Common myeloid progenitor, CD34-positive (primary cell): ENCODE data around the gene ARHGAP15.

ENCODE experiments used
- CTCF ChIA-PET: fragments of 350-600 bp; sonication (Branson Sonifier 250); formaldehyde crosslinking; loops from one replicate; lab custom pipeline; 2021; ENCODE audit warnings: antibody characterized with exemption; lab: Charles Lee
- POLR2A ChIA-PET: fragments of 350-600 bp; sonication (Branson Sonifier 250); formaldehyde crosslinking; loops from one replicate; lab custom pipeline; 2021; ENCODE audit warnings: antibody characterized with exemption; lab: Charles Lee
- DNase-seq, 3 donors: peaks; one replicate each; pipeline versions ENCODE4 v3.0.0 to v3.0.0-alpha.2; 2013
- H3K27ac ChIP-seq, 2 experiments: 1 replicate in 1 of 2; 2 replicates in 1 of 2; pipeline ENCODE4 v1.7.0; 2013; ENCODE audit warnings: inconsistent platforms in 2 of 2, low read length in 2 of 2, mild to moderate bottlenecking in 2 of 2, low read depth in 1 of 2, moderate library complexity in 1 of 2; ENCODE audit not compliant: severe bottlenecking in 2 of 2, insufficient read depth in 1 of 2, poor library complexity in 1 of 2
- H3K27me3 ChIP-seq, 5 experiments: replicated peaks in 2 of 5; 1 replicate in 3 of 5; 2 replicates in 2 of 5; pipeline versions ENCODE4 v1.6.1 to v1.7.0; 2013; ENCODE audit warnings: low read length in 4 of 5, mild to moderate bottlenecking in 2 of 5, moderate library complexity in 2 of 5, inconsistent platforms in 1 of 5; ENCODE audit not compliant: insufficient read depth in 5 of 5, control insufficient read depth in 4 of 5
- H3K36me3 ChIP-seq, 4 experiments: 1 replicate in 2 of 4; 2 replicates in 2 of 4; pipeline versions ENCODE4 v1.6.1 to v1.7.0; 2013; ENCODE audit warnings: low read length in 3 of 4, control low read depth in 1 of 4, mild to moderate bottlenecking in 1 of 4; ENCODE audit not compliant: control insufficient read depth in 4 of 4, insufficient read depth in 4 of 4
- H3K4me1 ChIP-seq, 4 experiments: 1 replicate in 3 of 4; 2 replicates in 1 of 4; pipeline versions ENCODE4 v1.6.1 to v1.7.1; 2013; ENCODE audit warnings: low read length in 3 of 4, mild to moderate bottlenecking in 3 of 4, control low read depth in 1 of 4, inconsistent platforms in 1 of 4, moderate library complexity in 1 of 4; ENCODE audit not compliant: control insufficient read depth in 4 of 4, insufficient read depth in 4 of 4; ENCODE audit errors: control extremely low read depth in 1 of 4
- H3K4me3 ChIP-seq, 7 experiments: 1 replicate in 4 of 7; 2 replicates in 3 of 7; pipeline versions ENCODE4 v1.5.1 to v1.7.0; 2013; ENCODE audit warnings: mild to moderate bottlenecking in 7 of 7, low read length in 6 of 7, moderate library complexity in 6 of 7, inconsistent platforms in 2 of 7, low read depth in 2 of 7, control low read depth in 1 of 7; ENCODE audit not compliant: insufficient read depth in 4 of 7, control insufficient read depth in 1 of 7; ENCODE audit errors: extremely low read depth in 1 of 7
- H3K9me3 ChIP-seq, 5 experiments: 1 replicate in 4 of 5; 2 replicates in 1 of 5; pipeline versions ENCODE4 v1.6.1 to v1.7.1; 2013; ENCODE audit warnings: low read length in 4 of 5, mild to moderate bottlenecking in 2 of 5, inconsistent platforms in 1 of 5, low read depth in 1 of 5, moderate library complexity in 1 of 5; ENCODE audit not compliant: control insufficient read depth in 4 of 5, insufficient read depth in 2 of 5; ENCODE audit errors: control extremely low read depth in 1 of 5
- WGBS: methylation state at CpG from one replicate; pipeline ENCODE4 v1.1.5; 2013; ENCODE audit not compliant: insufficient coverage; 5-methylcytosine and 5-hydroxymethylcytosine counted together

Gene ARHGAP15

DNA sequence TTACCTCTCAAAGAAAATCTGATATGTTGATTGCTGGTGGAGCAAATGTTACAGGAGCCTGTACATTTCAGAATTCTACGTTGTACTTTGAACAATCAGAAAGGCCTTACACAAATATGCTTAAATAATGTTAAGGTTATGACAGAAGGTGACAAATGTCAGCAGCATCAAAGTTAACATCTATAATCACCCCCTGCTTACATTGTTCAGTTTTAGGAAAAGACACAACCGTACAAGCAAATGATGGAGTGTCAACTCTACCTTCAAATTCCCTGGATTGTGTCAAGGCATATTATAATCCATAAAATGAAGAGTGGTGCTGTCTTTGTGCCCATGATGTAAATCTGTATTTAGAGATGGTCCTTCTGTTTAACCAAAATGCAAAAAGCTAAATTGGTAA lies 465.5 kb downstream of the ARHGAP15 start:
- no CpG with 5 or more reads among the region's 2 CpGs for WGBS
- Histone ChIP-seq H3K4me3 (no peak overlapping the region), H3K4me1 (no peaks in the 10 kb centered on the region), H3K36me3 (peaks cover 0 to 16% (median 7%) of the 10 kb centered on the region in 4 experiments), H3K27ac (no peak overlapping the region), H3K9me3 (no peaks in the 10 kb centered on the region), H3K27me3 (no peaks in the 10 kb centered on the region)
- POLR2A ChIA-PET: no interaction called here
- CTCF ChIA-PET: no interaction called here
- no peak for DNase-seq

DNA sequence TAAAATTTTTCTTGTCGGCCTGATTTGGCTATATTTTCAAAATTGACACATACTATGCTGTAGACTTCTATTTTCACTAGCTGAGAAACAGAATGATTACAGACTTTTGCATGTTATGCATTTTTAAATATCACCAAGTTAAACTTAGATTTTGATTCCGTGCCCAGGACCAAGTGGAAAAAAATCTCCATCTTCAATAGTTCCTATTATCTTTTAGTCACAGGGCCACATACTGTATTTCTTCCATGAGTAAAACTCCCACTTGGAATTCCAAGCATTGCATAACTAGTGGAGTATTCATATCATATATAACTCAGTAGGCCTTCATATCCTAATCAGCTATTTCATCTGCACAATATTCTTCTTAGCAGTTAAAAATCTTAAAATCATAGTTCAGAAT lies 470.9 kb downstream of the ARHGAP15 start:
- CTCF ChIA-PET: interaction anchor here (1.5 kb wide), 1 partner anchor 17 kb away, joined by 3 read pairs; no protein-coding TSS in a partner anchor

DNA sequence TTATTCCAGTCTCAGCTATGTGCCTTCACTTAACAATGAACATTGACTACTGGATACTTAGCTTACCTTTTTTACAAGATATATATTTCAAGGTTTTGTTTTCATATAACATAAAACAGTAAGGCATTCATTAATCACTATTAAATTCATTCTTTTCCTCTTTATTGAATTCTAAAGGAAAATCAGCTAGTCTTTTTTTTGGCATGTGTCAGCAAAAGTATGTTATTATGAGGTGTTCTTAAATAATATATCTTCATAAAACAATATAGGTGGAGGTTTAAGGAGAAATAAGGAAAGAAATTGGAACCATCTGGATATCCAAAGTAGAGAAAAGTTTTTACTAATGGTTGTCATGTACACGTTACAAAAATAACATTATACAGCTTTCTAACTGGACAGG lies 472.6 kb downstream of the ARHGAP15 start:
- Histone ChIP-seq H3K27me3 (no peaks in the 10 kb centered on the region), H3K36me3 (peaks cover 3 to 6% (median 4%) of the 10 kb centered on the region in 4 experiments), H3K4me3 (no peak overlapping the region), H3K4me1 (peaks cover 0 to 5% (median 0%) of the 10 kb centered on the region in 4 experiments), H3K9me3 (no peaks in the 10 kb centered on the region), H3K27ac (no peak overlapping the region)
- CTCF ChIA-PET: interaction anchor here (1.5 kb wide), 1 partner anchor 15 kb away, joined by 3 read pairs; no protein-coding TSS in a partner anchor
- no peak for DNase-seq
- no CpG with 5 or more reads among the region's 1 CpG for WGBS
- POLR2A ChIA-PET: no interaction called here

More for the DNA sequence above, 470.9 kb downstream of the ARHGAP15 start:
- peaks cover 0 to 5% (median 0%) of the 10 kb centered on the region in 4 experiments for H3K4me1 ChIP-seq
- no peak for DNase-seq
- H3K4me3 ChIP-seq: no peak overlapping the region
- no peak overlapping the region for H3K27ac ChIP-seq
- 100% methylated on average over 1 of the region's 2 CpGs for WGBS
- H3K36me3 ChIP-seq: peaks cover 3 to 11% (median 5%) of the 10 kb centered on the region in 4 experiments
- H3K9me3 ChIP-seq: no peaks in the 10 kb centered on the region
- POLR2A ChIA-PET: interaction anchor here (0.6 kb wide), 1 partner anchor 39 kb away, joined by 3 read pairs; no protein-coding TSS in a partner anchor
- H3K27me3 ChIP-seq: no peaks in the 10 kb centered on the region

DNA sequence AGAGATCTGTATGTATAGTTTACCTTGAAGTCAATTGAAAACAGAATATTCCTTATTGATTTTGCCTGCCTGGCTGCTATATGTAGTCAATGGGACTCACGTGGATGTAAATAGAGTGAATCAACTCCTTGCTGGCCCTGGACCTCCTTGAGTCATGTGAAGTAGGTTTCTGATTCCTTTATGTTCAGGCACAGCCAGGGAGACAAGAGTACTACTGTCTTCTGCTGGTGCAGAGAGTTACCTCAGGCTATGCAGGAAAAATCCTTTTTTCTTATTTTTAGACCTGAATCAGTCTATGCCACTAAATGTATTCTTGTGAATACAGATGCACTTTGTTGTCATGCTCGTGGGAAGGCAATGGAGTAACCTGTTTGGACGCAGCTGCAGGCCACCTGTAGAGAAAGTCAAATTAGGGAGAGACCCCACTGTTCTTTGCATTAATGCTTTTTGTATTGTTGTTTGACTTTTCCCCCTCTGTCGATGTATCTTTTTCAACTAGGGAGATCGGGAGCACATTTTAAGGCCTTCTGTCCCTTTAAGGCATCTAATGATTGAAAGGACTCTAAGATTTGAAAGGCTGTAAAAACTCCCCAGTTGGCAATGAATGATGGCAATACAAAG lies 473.9 kb downstream of the ARHGAP15 start:
- H3K36me3 ChIP-seq: peaks cover 4 to 14% (median 6%) of the 10 kb centered on the region in 4 experiments
- POLR2A ChIA-PET: no interaction called here
- WGBS: 92% methylated on average over 5 of the region's 5 CpGs

DNA sequence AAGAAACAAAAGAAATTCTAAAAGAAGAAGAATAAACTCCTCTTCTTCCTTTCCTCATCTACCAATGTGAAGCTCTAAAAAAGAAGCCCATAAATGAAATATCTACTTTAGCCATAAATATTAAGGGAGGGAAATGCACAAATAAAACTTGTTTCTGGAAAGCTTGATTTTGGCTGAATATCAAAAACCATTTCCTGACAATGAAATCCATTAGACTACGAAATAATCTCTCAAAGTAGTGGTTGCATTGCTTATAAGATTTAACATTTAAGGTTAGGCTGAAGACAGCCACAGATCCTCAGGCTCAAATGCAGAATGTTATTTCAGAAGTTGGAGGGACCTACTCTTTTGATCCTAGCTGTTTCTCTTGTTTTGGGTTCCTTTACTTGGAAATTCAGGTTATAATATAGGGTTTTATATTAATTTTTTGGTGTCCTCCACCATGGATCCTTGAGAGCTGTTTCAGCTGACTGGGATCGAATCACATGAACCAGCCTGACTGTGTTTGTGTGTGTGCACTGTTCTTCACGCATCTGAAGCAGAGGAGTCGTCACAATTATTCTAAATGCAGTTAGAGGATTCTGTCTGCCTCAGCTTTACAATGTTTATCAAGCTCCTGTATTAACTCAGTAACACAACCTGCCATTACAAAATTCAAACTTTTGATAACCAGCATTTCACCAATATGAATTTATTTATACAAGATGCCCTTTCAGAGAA lies 474.8 kb downstream of the ARHGAP15 start:
- ChIA-PET POLR2A (no interaction called here), CTCF (interaction anchor here (1.4 kb wide), 1 partner anchor 85 kb away, joined by 3 read pairs; no protein-coding TSS in a partner anchor)
- H3K9me3 ChIP-seq: no peaks in the 10 kb centered on the region
- H3K36me3 ChIP-seq: peaks cover 0 to 14% (median 6%) of the 10 kb centered on the region in 4 experiments
- peaks cover 0 to 5% (median 0%) of the 10 kb centered on the region in 4 experiments for H3K4me1 ChIP-seq
- H3K27me3 ChIP-seq: no peaks in the 10 kb centered on the region
- H3K27ac ChIP-seq: no peak overlapping the region
- DNase-seq: no peak
- H3K4me3 ChIP-seq: no peak overlapping the region
- WGBS: 100% methylated on average over 3 of the region's 4 CpGs

More for the DNA sequence above, 473.9 kb downstream of the ARHGAP15 start:
- H3K27ac ChIP-seq: no peak overlapping the region
- H3K4me1 ChIP-seq: peaks cover 0 to 5% (median 0%) of the 10 kb centered on the region in 4 experiments
- H3K9me3 ChIP-seq: no peaks in the 10 kb centered on the region
- H3K4me3 ChIP-seq: no peak overlapping the region
- no peak for DNase-seq
- CTCF ChIA-PET: no interaction called here
- no peaks in the 10 kb centered on the region for H3K27me3 ChIP-seq

DNA sequence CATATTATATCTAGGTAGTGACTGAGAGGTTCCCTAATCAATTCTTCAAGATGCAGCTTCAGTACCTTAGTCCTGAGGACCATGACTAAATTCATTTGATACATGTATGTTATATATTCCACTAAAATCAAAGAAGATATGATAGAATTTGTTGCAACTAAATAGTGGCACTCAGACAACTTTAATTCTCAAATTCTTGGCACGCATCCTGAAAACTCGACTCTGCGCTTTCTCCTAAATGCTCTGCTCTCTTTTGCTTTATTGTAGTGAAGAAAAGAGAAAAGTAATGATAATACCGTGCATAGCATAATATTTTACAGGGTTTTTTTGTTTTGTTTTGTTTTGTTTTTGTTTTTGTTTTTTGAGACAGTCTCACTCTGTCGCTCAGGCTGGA lies 475.3 kb downstream of the ARHGAP15 start:
- DNase-seq: no peak
- POLR2A ChIA-PET: no interaction called here

More for the DNA sequence above, 475.3 kb downstream of the ARHGAP15 start:
- CTCF ChIA-PET: interaction anchor here (1.4 kb wide), 1 partner anchor 85 kb away, joined by 3 read pairs; no protein-coding TSS in a partner anchor
- Histone ChIP-seq H3K27ac (no peak overlapping the region), H3K4me3 (no peak overlapping the region), H3K36me3 (peaks cover 0 to 16% (median 6%) of the 10 kb centered on the region in 4 experiments), H3K27me3 (no peaks in the 10 kb centered on the region), H3K9me3 (no peaks in the 10 kb centered on the region), H3K4me1 (peaks cover 0 to 5% (median 0%) of the 10 kb centered on the region in 4 experiments)
- WGBS: 80% methylated on average over 1 of the region's 5 CpGs
